Measurements from ENCODE around the gene BRIP1.

DNA sequence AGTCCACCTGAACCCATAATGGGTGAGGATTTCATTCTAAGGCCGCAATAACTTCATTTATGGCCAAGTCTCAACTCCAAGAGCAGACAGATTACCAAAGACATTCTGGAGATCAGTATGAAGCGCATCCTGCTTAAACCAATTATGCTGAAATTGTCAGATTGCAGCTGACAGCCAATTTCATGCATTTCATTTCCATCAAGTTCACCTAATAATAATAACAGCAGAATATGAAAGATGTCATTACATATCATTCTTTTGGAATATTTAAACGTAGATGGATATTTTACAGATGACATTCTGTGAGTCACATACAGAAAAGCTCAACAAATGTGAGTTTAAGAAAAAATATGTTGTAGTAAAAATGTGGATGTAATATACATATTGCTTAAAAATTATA, 217.4 kb downstream of the BRIP1 start:
- TF ChIP-seq, protein P1, sequence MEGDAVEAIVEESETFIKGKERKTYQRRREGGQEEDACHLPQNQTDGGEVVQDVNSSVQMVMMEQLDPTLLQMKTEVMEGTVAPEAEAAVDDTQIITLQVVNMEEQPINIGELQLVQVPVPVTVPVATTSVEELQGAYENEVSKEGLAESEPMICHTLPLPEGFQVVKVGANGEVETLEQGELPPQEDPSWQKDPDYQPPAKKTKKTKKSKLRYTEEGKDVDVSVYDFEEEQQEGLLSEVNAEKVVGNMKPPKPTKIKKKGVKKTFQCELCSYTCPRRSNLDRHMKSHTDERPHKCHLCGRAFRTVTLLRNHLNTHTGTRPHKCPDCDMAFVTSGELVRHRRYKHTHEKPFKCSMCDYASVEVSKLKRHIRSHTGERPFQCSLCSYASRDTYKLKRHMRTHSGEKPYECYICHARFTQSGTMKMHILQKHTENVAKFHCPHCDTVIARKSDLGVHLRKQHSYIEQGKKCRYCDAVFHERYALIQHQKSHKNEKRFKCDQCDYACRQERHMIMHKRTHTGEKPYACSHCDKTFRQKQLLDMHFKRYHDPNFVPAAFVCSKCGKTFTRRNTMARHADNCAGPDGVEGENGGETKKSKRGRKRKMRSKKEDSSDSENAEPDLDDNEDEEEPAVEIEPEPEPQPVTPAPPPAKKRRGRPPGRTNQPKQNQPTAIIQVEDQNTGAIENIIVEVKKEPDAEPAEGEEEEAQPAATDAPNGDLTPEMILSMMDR (IDR thresholded peaks at IDR 0.05), result no peak
- no peak for TF ChIP-seq POLR2A (IDR thresholded peaks at IDR 0.05)

Data from testis (tissue), 2 donors.